SK-N-MC (cell line): Measurements from ENCODE around the gene GRK3.

Experiments used
- DNase-seq: peaks from one replicate; pipeline ENCODE4 v3.0.0-alpha.2; 2011; ENCODE audit warnings: low read depth, low spot score
- H3K27ac ChIP-seq: fragments of 200-600 bp; sonication (generic); 2 replicates; pipeline ENCODE4 v1.5.1; 2016; ENCODE audit warnings: mixed run types
- H3K36me3 ChIP-seq: fragments of 200-600 bp; sonication (generic); 2 replicates; pipeline ENCODE4 v1.6.1; 2017; ENCODE audit warnings: antibody characterized with exemption, low read length, mixed read lengths; ENCODE audit not compliant: insufficient read depth
- H3K4me3 ChIP-seq: fragments of 200-600 bp; sonication (generic); 2 replicates; pipeline ENCODE4 v1.5.1; 2016
- H3K9ac ChIP-seq: fragments of 200-600 bp; sonication (generic); 2 replicates; pipeline ENCODE4 v1.8.0; 2017; ENCODE audit warnings: mixed run types, mixed read lengths; ENCODE audit not compliant: insufficient read length
- H3K9me3 ChIP-seq: fragments of 200-600 bp; sonication (generic); 2 replicates; pipeline ENCODE4 v1.6.1; 2017; ENCODE audit warnings: low read depth, mild to moderate bottlenecking, antibody characterized with exemption, low read length, moderate library complexity, mixed read lengths
- EZH2 ChIP-seq: fragments of 200-600 bp; sonication (generic); IDR thresholded peaks from one replicate; pipeline ENCODE4 v1.6.1; 2017; ENCODE audit warnings: antibody characterized with exemption
- FOXP2 ChIP-seq: optimal IDR thresholded peaks from 2 replicates; pipeline ENCODE3; 2011; ENCODE audit warnings: mild to moderate bottlenecking, moderate library complexity; ENCODE audit not compliant: insufficient read depth; ENCODE audit errors: extremely low read length, control extremely low read depth
- POLR2AphosphoS5 ChIP-seq: IDR thresholded peaks from 2 replicates; pipeline ENCODE4 v1.6.1; 2012; ENCODE audit warnings: mild to moderate bottlenecking, low read depth, low read length, borderline replicate concordance

GRK3 gene

GRCh38 chr22:25714739-25715138 lies 150.3 kb downstream of the GRK3 start:
- no peaks in the 10 kb centered on the region for H3K36me3 ChIP-seq
- H3K27ac ChIP-seq: no peak overlapping the region

GRCh38 chr22:25716637-25717036 lies 152.2 kb downstream of the GRK3 start:
- Histone ChIP-seq H3K9me3 (no peaks in the 10 kb centered on the region), H3K36me3 (no peaks in the 10 kb centered on the region), H3K9ac (no peak overlapping the region), H3K27ac (no peak overlapping the region), H3K4me3 (no peak overlapping the region)
- DNase-seq: no peak
- TF ChIP-seq EZH2 (no peak), POLR2AphosphoS5 (no peak), FOXP2 (no peak)

More at GRCh38 chr22:25714739-25715138, 150.3 kb downstream of the GRK3 start:
- Histone ChIP-seq H3K4me3 (no peak overlapping the region), H3K9ac (no peak overlapping the region), H3K9me3 (no peaks in the 10 kb centered on the region)
- no peak for TF ChIP-seq FOXP2
- no peak for TF ChIP-seq EZH2
- no peak for TF ChIP-seq POLR2AphosphoS5
- DNase-seq: no peak

- no peak for TF ChIP-seq EZH2
- no peak for TF ChIP-seq FOXP2
- TF ChIP-seq POLR2AphosphoS5: no peak
- Histone ChIP-seq H3K4me3 (no peak overlapping the region), H3K9ac (no peak overlapping the region), H3K27ac (no peak overlapping the region), H3K9me3 (no peaks in the 10 kb centered on the region), H3K36me3 (no peaks in the 10 kb centered on the region)
- no peak for DNase-seq
Measured at GRCh38 chr22:25718135-25718840, 153.8 kb downstream of the GRK3 start.

GRCh38 chr22:25722223-25722622 lies 157.7 kb downstream of the GRK3 start:
- Histone ChIP-seq H3K9ac (no peak overlapping the region), H3K4me3 (no peak overlapping the region), H3K9me3 (no peaks in the 10 kb centered on the region), H3K27ac (no peak overlapping the region), H3K36me3 (no peaks in the 10 kb centered on the region)
- no peak for DNase-seq
- TF ChIP-seq FOXP2 (no peak), EZH2 (no peak), POLR2AphosphoS5 (no peak)

- no peak overlapping the region for H3K9ac ChIP-seq
- DNase-seq: no peak
- TF ChIP-seq POLR2AphosphoS5 (no peak), EZH2 (no peak), FOXP2 (no peak)
- no peaks in the 10 kb centered on the region for H3K36me3 ChIP-seq
- H3K9me3 ChIP-seq: no peaks in the 10 kb centered on the region
- H3K27ac ChIP-seq: no peak overlapping the region
- no peak overlapping the region for H3K4me3 ChIP-seq
Measured at GRCh38 chr22:25722626-25723025, 158.2 kb downstream of the GRK3 start.

GRCh38 chr22:25726241-25726640 lies 161.8 kb downstream of the GRK3 start:
- TF ChIP-seq FOXP2: no peak
- no peak for TF ChIP-seq EZH2
- TF ChIP-seq POLR2AphosphoS5: no peak
- Histone ChIP-seq H3K4me3 (no peak overlapping the region), H3K27ac (no peak overlapping the region), H3K9me3 (no peaks in the 10 kb centered on the region), H3K36me3 (no peaks in the 10 kb centered on the region), H3K9ac (no peak overlapping the region)
- DNase-seq: no peak

GRCh38 chr22:25728071-25728470 lies 163.6 kb downstream of the GRK3 start:
- H3K4me3 ChIP-seq: no peak overlapping the region
- no peak for TF ChIP-seq FOXP2
- no peak for TF ChIP-seq POLR2AphosphoS5
- TF ChIP-seq EZH2: no peak
- H3K36me3 ChIP-seq: no peaks in the 10 kb centered on the region
- H3K9me3 ChIP-seq: no peaks in the 10 kb centered on the region
- H3K9ac ChIP-seq: no peak overlapping the region
- DNase-seq: no peak
- no peak overlapping the region for H3K27ac ChIP-seq

GRCh38 chr22:25729016-25729995 lies 164.8 kb downstream of the GRK3 start:
- Histone ChIP-seq H3K9ac (no peak overlapping the region), H3K27ac (no peak overlapping the region), H3K36me3 (no peaks in the 10 kb centered on the region), H3K9me3 (no peaks in the 10 kb centered on the region), H3K4me3 (no peak overlapping the region)
- no peak for DNase-seq
- no peak for TF ChIP-seq FOXP2
- no peak for TF ChIP-seq EZH2
- no peak for TF ChIP-seq POLR2AphosphoS5

GRCh38 chr22:25735650-25736049 lies 171.2 kb downstream of the GRK3 start:
- H3K36me3 ChIP-seq: no peaks in the 10 kb centered on the region
- TF ChIP-seq FOXP2 (no peak), POLR2AphosphoS5 (no peak), EZH2 (no peak)
- no peak overlapping the region for H3K27ac ChIP-seq
- H3K4me3 ChIP-seq: no peak overlapping the region
- no peaks in the 10 kb centered on the region for H3K9me3 ChIP-seq
- no peak for DNase-seq
- H3K9ac ChIP-seq: no peak overlapping the region
